Hepatocyte (in vitro differentiated cells): Measurements from ENCODE around the gene IL16.

Source experiments
- EZH2 ChIP-seq: fragments of 200-600 bp; sonication (generic); IDR thresholded peaks from 2 replicates; pipeline ENCODE4 v1.6.1; 2016; ENCODE audit warnings: antibody characterized with exemption, mild to moderate bottlenecking, borderline replicate concordance
- TF ChIP-seq, protein P1 (sequence below): fragments of 200-600 bp; sonication (generic); IDR thresholded peaks from 2 replicates; pipeline ENCODE4 v1.5.1; 2016; ENCODE audit warnings: antibody characterized with exemption, mild to moderate bottlenecking; ENCODE audit not compliant: poor library complexity

DNA sequence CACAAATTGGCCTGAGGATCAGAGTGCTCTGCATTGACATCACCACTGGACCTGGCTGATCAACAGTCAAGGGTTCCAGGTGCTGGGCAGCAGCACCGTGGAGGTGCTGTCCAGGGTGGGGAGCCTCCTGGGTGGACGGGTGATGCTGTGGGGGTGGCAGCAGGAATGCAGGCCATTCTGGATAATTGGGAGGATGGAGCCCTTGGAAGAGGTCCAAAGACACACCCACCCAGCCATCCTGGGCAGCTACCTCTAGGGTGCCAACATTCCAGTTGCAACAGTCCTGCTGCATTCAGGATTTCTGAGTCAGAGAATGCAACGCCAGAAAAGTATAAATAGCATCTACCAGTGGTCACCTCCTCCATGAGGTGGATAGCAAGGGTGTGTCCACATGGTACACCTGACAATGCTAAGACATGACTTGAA, 100.5 kb downstream of the IL16 start:
- TF ChIP-seq, protein P1, sequence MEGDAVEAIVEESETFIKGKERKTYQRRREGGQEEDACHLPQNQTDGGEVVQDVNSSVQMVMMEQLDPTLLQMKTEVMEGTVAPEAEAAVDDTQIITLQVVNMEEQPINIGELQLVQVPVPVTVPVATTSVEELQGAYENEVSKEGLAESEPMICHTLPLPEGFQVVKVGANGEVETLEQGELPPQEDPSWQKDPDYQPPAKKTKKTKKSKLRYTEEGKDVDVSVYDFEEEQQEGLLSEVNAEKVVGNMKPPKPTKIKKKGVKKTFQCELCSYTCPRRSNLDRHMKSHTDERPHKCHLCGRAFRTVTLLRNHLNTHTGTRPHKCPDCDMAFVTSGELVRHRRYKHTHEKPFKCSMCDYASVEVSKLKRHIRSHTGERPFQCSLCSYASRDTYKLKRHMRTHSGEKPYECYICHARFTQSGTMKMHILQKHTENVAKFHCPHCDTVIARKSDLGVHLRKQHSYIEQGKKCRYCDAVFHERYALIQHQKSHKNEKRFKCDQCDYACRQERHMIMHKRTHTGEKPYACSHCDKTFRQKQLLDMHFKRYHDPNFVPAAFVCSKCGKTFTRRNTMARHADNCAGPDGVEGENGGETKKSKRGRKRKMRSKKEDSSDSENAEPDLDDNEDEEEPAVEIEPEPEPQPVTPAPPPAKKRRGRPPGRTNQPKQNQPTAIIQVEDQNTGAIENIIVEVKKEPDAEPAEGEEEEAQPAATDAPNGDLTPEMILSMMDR = no peak
- no peak for TF ChIP-seq EZH2
